Activated CD8-positive, alpha-beta memory T cell treated with anti-CD3 and anti-CD28 coated beads, Interleukin-2, amount 50 U/mL, for 24 hours (primary cell): Measurements from ENCODE around the gene GPR152.

Experiments used
- DNase-seq: peaks from one replicate; pipeline ENCODE4 v3.0.0-alpha.2; 2020; ENCODE audit errors: extremely low read depth

GPR152 gene, protein sequence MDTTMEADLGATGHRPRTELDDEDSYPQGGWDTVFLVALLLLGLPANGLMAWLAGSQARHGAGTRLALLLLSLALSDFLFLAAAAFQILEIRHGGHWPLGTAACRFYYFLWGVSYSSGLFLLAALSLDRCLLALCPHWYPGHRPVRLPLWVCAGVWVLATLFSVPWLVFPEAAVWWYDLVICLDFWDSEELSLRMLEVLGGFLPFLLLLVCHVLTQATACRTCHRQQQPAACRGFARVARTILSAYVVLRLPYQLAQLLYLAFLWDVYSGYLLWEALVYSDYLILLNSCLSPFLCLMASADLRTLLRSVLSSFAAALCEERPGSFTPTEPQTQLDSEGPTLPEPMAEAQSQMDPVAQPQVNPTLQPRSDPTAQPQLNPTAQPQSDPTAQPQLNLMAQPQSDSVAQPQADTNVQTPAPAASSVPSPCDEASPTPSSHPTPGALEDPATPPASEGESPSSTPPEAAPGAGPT

DNA sequence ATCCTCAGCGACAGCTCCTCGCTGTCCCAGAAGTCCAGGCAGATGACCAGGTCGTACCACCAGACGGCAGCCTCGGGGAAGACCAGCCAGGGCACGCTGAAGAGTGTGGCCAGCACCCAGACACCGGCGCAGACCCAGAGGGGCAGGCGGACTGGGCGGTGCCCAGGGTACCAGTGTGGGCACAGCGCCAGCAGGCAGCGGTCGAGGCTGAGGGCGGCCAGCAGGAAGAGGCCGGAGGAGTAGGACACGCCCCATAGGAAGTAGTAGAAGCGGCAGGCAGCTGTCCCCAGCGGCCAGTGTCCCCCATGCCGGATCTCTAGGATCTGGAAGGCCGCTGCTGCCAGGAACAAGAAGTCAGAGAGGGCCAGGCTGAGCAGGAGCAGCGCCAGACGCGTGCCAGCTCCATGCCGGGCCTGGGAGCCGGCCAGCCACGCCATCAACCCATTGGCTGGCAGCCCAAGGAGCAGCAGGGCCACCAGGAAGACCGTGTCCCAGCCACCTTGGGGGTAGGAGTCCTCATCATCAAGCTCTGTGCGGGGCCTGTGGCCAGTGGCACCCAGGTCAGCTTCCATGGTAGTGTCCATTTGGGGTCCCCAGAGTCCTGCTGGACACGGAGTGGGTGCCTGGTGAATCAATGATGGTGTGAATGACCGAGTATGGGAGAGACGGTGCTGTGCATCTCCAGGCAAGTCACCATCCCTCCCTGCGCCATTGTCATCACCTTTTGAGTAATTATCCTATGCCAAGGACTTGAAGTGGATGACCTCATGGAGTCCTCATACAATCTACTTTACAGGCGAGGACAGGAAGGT is at the start of gene GPR152:
Gene GPR152 (minus strand): TSS at position 589 of the 812 bp plus-strand sequence. CDS start 5 bp downstream, at position 584.
- DNase-seq: no peak

- no peak for DNase-seq
Measured at GRCh38 chr11:67501854-67502253, 49.3 kb upstream of the GPR152 start.

GRCh38 chr11:67500831-67501715 is 48.5 kb upstream of the GPR152 start:
- no peak for DNase-seq

GRCh38 chr11:67500484-67500821 is 47.9 kb upstream of the GPR152 start:
- no peak for DNase-seq

DNA sequence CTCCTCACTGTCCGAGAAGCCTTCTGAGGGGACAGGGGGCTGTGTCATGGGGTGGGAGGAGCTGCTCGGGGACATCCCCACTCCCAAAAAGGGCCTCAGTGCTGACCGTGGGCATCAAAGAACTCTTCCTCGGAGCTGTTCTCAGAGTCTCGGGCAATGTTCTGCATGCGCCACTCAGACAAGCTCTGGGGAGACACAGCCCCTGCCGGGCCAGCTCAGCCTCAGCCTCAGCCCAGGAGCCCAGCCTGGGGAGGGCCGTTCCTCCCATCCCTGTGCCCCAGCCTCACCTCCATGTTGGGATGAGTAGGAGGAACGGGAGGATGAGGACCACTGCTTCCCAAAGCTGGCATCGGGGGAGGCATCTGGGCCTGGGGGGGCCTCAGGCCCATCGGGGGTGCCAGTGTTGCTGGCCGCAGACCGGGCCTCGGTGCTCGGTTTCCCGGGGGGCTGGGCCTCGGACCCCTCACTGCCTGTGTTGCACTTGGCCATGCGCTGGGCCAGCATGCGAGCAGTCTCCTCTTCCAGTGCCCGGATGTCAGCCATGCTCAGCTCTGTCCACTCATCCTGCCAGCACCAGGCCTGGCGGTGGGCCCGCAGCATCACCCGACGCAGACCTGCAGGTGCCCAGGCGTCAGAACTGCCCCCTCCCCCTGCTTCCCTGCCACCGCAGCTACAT is 47.4 kb upstream of the GPR152 start:
- no peak for DNase-seq

GRCh38 chr11:67498544-67498972 is 46.0 kb upstream of the GPR152 start:
- DNase-seq: no peak

DNA sequence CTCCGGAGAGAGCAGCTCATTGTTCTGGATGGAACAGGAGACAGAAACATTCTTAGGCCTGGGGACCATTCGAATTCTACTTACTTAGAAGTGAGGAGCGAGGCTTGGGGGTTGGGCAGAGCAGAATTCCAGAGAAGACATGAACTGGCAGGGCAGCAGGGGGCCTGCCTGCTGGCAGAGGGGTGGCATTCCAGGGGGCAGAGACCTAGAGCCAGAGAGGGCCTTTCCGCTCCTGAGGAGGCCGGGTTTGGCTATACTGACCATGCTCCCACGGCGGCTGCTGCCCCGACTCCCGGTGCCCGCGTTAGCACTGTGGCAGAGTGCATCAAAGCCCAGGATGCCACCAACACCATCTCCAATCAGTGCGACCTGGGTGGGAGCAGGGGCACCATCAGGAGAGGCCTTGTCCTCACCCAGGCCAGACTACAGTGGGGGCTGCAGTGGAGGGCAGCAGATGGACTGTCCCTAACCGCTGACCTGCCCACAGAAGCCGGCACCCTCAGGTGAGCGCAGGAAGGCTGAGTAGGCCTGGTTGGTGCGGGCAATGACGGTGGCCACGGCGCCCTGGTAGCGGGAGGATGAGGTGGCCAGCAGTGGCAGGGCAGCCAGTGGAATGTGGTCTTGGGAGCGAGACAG is 45.2 kb upstream of the GPR152 start:
- no peak for DNase-seq

DNA sequence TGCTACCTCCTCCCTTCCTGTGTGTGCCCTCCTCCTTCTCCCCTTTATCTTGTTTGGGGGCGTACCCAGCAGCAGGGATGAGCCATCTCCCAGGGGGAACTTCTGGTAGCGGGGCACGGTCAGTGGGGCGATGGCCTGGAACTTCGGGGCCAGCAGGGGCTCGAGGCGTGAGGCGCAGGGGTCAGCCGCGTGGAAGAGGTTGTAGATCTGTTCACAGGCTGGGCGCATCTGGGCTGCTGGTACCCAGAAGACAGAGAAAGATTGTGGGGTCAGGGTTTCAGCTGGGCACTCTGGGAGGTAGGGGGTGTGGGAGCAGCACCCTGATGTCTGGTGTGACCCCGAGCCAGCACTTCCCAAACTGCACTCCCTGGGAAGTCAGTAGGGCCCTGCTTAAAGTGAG is 43.6 kb upstream of the GPR152 start:
- DNase-seq: no peak

GRCh38 chr11:67495234-67496005 is 42.9 kb upstream of the GPR152 start:
- DNase-seq: no peak

- DNase-seq: no peak
Measured at GRCh38 chr11:67494371-67495233, 42.1 kb upstream of the GPR152 start.

DNA sequence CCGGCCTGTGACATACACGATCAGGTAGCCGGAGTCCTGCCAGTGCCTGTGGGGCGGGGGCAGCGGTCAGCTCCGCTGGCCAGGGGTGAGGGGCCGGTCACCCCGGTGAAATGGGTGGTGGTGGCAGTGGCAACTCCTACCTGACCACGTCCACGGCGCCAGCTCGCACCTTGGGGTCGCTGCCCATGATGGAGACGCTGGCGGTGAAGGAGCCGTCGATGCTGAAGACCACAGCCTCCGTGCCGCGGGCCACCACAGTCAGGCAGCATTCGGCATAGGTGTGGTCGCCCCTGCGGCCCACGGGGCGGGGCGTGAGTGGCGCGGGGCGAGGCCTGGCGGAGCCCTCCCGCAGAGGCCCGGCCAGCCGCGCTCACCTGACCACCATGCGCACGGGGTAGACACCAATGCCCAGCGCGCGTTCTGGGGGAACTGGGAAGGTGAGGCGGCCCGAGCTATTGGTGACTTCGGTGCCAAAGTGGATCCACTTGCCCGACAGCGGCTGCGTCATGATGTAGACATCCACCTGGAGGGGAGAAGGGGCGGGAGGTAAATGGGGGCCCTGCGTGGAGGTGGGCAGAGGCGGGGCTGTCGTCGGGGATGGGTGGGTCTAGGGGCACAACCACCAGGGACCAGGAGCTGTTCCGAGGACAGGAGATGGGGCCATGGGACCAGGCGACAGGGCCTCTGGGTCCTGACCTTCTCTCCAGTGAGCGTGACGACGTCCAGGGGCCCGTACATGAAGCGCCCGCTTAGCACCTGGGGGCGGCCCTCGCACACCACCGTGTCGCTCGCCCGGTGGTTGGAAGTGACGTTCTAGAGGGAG is 41.2 kb upstream of the GPR152 start:
- DNase-seq: no peak

DNA sequence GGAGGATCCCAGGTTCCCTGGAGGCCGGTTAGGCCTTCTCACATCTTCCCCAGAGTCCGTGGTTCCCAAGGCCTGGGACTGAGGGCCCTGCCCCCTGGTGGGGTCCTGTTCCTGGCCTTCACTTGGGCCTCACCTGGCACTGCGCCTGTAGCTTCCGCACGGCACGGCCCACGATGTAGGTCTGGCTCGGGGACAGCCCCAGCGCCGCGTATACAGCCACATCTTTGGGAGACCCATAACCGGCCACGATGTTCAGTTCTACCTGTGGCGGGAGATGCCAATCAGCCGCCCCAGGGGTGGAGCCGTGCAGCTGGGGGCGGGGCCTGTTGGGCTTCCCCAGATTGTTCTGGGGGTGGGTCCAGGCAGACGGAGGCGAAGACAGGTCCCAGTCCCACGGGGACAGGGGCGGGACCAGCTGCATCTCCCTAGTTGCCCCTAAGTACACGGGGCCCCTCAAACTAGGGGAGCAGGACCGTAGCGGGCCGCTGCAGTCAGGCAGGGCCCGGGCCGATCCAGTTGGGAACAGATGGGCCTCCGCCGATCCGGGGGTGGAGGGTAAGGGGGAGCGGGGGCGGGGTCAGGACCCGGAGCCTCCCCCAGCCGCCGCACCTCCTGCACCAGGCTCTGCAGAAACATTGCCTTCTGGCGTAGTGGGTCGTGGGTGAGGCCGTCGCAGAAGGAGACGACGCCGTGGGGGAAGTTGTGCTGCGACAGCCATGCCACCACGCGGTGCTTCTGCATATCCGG is 40.4 kb upstream of the GPR152 start:
- no peak for DNase-seq

DNA sequence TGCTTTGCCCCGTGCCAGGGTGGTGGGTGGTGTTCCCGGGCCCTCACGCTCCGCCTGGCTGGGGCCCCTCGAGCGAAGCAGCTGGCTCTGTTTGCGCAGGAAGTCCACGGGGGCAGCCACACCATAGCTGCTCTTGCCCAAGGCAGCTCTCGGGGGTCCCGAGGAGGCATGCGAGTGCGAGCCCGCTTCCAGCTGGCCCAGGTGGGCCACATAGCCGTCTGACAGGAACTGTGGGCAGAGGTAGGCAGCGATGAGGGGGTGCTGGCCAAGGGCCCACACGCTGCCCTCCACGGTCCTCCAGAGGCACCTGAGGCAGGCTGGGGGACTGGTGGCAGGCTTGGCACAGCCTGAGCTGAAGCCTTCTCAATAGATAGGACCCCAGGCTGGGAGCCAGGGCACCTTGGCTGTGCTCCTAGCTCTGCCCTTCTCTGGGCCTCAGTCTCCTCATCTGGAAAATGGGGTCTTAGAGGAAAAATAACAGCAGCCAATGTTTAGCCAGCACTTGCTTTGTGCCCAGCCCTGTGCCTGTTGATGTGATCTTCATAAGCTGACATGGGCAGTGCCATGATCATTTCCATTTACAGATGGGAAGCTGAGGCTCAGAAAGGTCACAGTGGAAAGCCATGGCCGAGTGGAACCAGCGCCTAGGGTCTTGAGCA is 39.7 kb upstream of the GPR152 start:
- no peak for DNase-seq

GRCh38 chr11:67491276-67492068 is 38.9 kb upstream of the GPR152 start:
- no peak for DNase-seq

- no peak for DNase-seq
Measured at GRCh38 chr11:67490727-67491065, 38.2 kb upstream of the GPR152 start.
